HepG2 (cell line): ENCODE results near the gene DCTN2. TPM values are rescaled to one million over a fixed set of nuclear protein-coding genes. Genes with fewer than 3 reads are reported as not detected.

Experiments used
- AGO2 ChIP-seq: fragments of 200-400 bp; formaldehyde crosslinking; optimal IDR thresholded peaks from 2 replicates; pipeline ENCODE3; 2017; ENCODE audit warnings: mild to moderate bottlenecking, low read depth, low read length, moderate library complexity
- AKNA ChIP-seq: sonication (generic); formaldehyde crosslinking; IDR thresholded peaks from 2 replicates; pipeline ENCODE4 v1.4.0; 2020; ENCODE audit warnings: missing genetic modification reagents, borderline replicate concordance
- IRF1 ChIP-seq: sonication (generic); formaldehyde crosslinking; IDR thresholded peaks from 2 replicates; pipeline ENCODE4 v1.4.0; 2020; ENCODE audit warnings: low read depth, mild to moderate bottlenecking, missing genetic modification reagents
- ONECUT2 ChIP-seq: sonication (generic); formaldehyde crosslinking; IDR thresholded peaks from 2 replicates; pipeline ENCODE4 v1.4.0; 2020; ENCODE audit warnings: missing genetic modification reagents
- PHF8 ChIP-seq: sonication (generic); formaldehyde crosslinking; IDR thresholded peaks from 2 replicates; pipeline ENCODE4 v1.5.0; 2020; ENCODE audit warnings: missing genetic modification reagents
- PITX1 ChIP-seq: sonication (generic); formaldehyde crosslinking; IDR thresholded peaks from 2 replicates; pipeline ENCODE4 v1.5.1; 2020; ENCODE audit warnings: mild to moderate bottlenecking, missing genetic modification reagents
- POLR2G ChIP-seq: fragments of 200-400 bp; formaldehyde crosslinking; IDR thresholded peaks from 2 replicates; pipeline ENCODE4 v1.6.1; 2018; ENCODE audit warnings: mild to moderate bottlenecking, low read depth, low read length, moderate library complexity
- REPIN1 ChIP-seq: sonication (generic); formaldehyde crosslinking; IDR thresholded peaks from 2 replicates; pipeline ENCODE4 v1.8.0; 2022; ENCODE audit warnings: missing genetic modification reagents, low read depth, mild to moderate bottlenecking, borderline replicate concordance
- REST ChIP-seq, 2 experiments: IDR thresholded peaks; 2 replicates each; pipeline ENCODE4 v1.6.1; 2011 to 2012; ENCODE audit warnings: low read length in 2 of 2, borderline replicate concordance in 1 of 2, low read depth in 1 of 2, mild to moderate bottlenecking in 1 of 2, moderate library complexity in 1 of 2
- SAP130 ChIP-seq: IDR thresholded peaks from 2 replicates; pipeline ENCODE4 v1.6.1; 2016; ENCODE audit warnings: low read depth
- SOX13 ChIP-seq, 3 experiments: fragments of 450-650 bp in 1 of 3; sonication (generic) in 1 of 3; formaldehyde crosslinking in 1 of 3; IDR thresholded peaks in 2 of 3; conservative IDR thresholded peaks in 1 of 3; 2 replicates each; pipeline versions ENCODE4 v1.5.0 to v1.6.1; 2016 to 2020; ENCODE audit warnings: antibody characterized with exemption in 1 of 3, mild to moderate bottlenecking in 1 of 3, missing compliant biosample characterization in 1 of 3, missing genetic modification reagents in 1 of 3, moderate library complexity in 1 of 3
- ZBTB20 ChIP-seq: sonication (generic); formaldehyde crosslinking; IDR thresholded peaks from 2 replicates; pipeline ENCODE4 v1.8.1; 2023; ENCODE audit warnings: missing genetic modification reagents, low read depth, mild to moderate bottlenecking, borderline replicate concordance
- ZNF512B ChIP-seq: sonication (generic); formaldehyde crosslinking; IDR thresholded peaks from 2 replicates; pipeline ENCODE4 v1.5.1; 2020; ENCODE audit warnings: missing genetic modification reagents, mild to moderate bottlenecking, borderline replicate concordance
- ZSCAN21 ChIP-seq: sonication (generic); formaldehyde crosslinking; IDR thresholded peaks from 2 replicates; pipeline ENCODE4 v1.8.0; 2022; ENCODE audit warnings: mild to moderate bottlenecking, missing genetic modification reagents, moderate library complexity, borderline replicate concordance
- polyA plus RNA-seq, 8 experiments: library from polyadenylated mRNA; depleted of rRNA in 3 of 8; stranded (reverse) in 7 of 8; unstranded in 1 of 8; fragments of >200 nt; fragmentation: Illumina TruSeq in 4 of 8; extraction: Trizol in 4 of 8; gene quantifications; 2 replicates each; pipeline versions ENCODE4 v1.2.1 to v1.2.3, GENCODE V29; 2011 to 2016; ENCODE audit warnings: low read depth in 4 of 8, missing spikeins in 1 of 8, mixed read lengths in 1 of 8; ENCODE audit not compliant: insufficient read depth in 1 of 8
- total RNA-seq, 5 experiments: library from RNA; depleted of rRNA; stranded (reverse); fragments of >200 nt; fragmentation: Illumina TruSeq; extraction: Trizol; gene quantifications; 2 replicates each; pipeline ENCODE4 v1.2.3, GENCODE V29; 2016; ENCODE audit warnings: low read depth in 1 of 5

Gene DCTN2
- total and polyA plus RNA-seq, 2 of the 13 experiments (the other 11 are each of a cell fraction or from before 2014, with no cell fraction given) = 72.0 to 77.4 TPM

GRCh38 chr12:57520053-57520818, 26.8 kb downstream of the DCTN2 start, which contains the start of gene DDIT3 (continued):
- TF ChIP-seq ZNF512B (CRISPR knock-in tag) = no peak
- TF ChIP-seq PHF8 (CRISPR knock-in tag) = peak; percentile 74
- peak; percentile 74 for TF ChIP-seq SAP130 (CRISPR knock-in tag)
- peak; percentile 44; the same call in 1 of the 2 replicates for TF ChIP-seq ONECUT2 (CRISPR knock-in tag)
- TF ChIP-seq SOX13 (IDR thresholded peaks at IDR 0.05) = no peak
- TF ChIP-seq SOX13 (CRISPR knock-in tag; conservative IDR thresholded peaks at IDR 0.05 in 1 of 2, IDR thresholded peaks at IDR 0.05 in 1 of 2) = 0 out of 4 replicates have a peak, but pooled peaks of 1 of the 2 experiments have one; percentile 11
- TF ChIP-seq AGO2 = peak; percentile 96
- TF ChIP-seq REST (IDR thresholded peaks at IDR 0.05; ENCODE audit: borderline replicate concordance in 1 of 2, low read depth in 1 of 2, low read length in 2 of 2) = peak in 1 of 2 experiments; percentile 67; a peak in 1 of 4 replicates
- TF ChIP-seq ZSCAN21 (CRISPR knock-in tag) = 0 out of 2 replicates have a peak, but pooled peaks have one; percentile 31
- TF ChIP-seq ZBTB20 (CRISPR knock-in tag) = peak; percentile 50; the same call in 1 of the 2 replicates
- peak; percentile 57; the same call in 1 of the 2 replicates for TF ChIP-seq AKNA (CRISPR knock-in tag)
- peak; percentile 100 for TF ChIP-seq POLR2G
- TF ChIP-seq REPIN1 (CRISPR knock-in tag) = peak; percentile 79; the same call in 1 of the 2 replicates
- TF ChIP-seq PITX1 (CRISPR knock-in tag) = peak; percentile 84
- 0 out of 2 replicates have a peak, but pooled peaks have one; percentile 71 for TF ChIP-seq IRF1 (CRISPR knock-in tag)
